ENCODE data around the gene ATF7.

The ATF7 gene

DNA sequence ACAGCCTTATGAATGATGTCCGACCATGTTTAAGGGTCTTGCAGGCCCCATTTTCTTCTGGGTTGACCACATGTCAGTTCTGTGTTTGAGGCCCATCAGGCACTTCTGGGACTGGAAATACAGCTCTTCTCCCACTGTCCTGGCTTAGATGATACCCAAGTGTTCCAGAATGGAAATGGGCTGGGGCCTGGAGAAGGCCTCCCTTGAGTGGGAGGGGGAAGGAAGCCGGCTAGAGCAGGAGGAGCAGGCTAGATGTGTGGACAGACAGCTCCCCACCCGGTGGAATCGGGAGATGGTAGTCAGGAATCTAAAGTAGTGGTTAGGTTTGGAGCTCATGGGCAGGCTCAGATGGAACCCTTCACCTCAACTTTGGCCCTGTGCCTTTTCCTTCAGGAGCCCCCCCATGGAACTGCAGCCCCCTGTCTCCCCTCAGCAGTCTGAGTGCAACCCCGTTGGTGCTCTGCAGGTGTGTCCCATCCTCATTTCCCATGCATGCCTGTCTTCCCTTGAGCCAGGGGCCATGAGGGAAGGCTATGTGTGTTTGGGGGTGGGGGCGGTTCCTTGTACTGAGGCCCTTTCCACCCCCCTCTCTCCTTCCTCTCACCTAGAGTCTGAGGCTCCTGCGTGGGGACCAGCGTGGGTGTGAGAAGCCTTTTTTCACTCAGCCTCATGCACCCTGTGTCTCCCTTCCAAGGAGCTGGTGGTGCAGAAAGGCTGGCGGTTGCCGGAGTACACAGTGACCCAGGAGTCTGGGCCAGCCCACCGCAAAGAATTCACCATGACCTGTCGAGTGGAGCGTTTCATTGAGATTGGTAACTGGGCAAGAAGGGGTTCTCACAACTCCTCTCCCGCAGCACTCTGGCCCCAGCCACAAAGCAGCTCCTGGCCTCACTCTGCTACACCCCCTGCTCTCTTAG lies 121.9 kb downstream of the ATF7 start:
- Mint-ChIP-seq H3K36me3 (ENCODE audit: low read depth) (peaks cover 52% of the 10 kb centered on the region), H3K27ac (peak overlapping the region; percentile 68), H3K4me3 (no peak overlapping the region), H3K9me3 (no peaks in the 10 kb centered on the region), H3K27me3 (no peaks in the 10 kb centered on the region), H3K4me1 (ENCODE audit: low read depth) (peaks cover 38% of the 10 kb centered on the region)
- DNase-seq = no peak

GRCh38 chr12:53502983-53503728 lies 123.0 kb downstream of the ATF7 start:
- peak overlapping the region; percentile 92 for H3K4me3 Mint-ChIP-seq

GRCh38 chr12:53502331-53502730 lies 123.9 kb downstream of the ATF7 start:
- DNase-seq = no peak
- Mint-ChIP-seq H3K27me3 (no peaks in the 10 kb centered on the region), H3K4me1 (ENCODE audit: low read depth) (peaks cover 44% of the 10 kb centered on the region), H3K9me3 (no peaks in the 10 kb centered on the region), H3K27ac (peak overlapping the region; percentile 99), H3K4me3 (peak overlapping the region; percentile 92), H3K36me3 (ENCODE audit: low read depth) (peaks cover 51% of the 10 kb centered on the region)

More at GRCh38 chr12:53502983-53503728, 123.0 kb downstream of the ATF7 start:
- DNase-seq = no peak
- Mint-ChIP-seq H3K36me3 (ENCODE audit: low read depth) (peaks cover 52% of the 10 kb centered on the region), H3K27ac (peak overlapping the region; percentile 99), H3K4me1 (ENCODE audit: low read depth) (peaks cover 40% of the 10 kb centered on the region), H3K9me3 (no peaks in the 10 kb centered on the region), H3K27me3 (no peaks in the 10 kb centered on the region)

- H3K27ac Mint-ChIP-seq = peak overlapping the region; percentile 99
- H3K9me3 Mint-ChIP-seq = no peaks in the 10 kb centered on the region
- peaks cover 44% of the 10 kb centered on the region for H3K36me3 Mint-ChIP-seq (ENCODE audit: low read depth)
- no peaks in the 10 kb centered on the region for H3K27me3 Mint-ChIP-seq
- H3K4me3 Mint-ChIP-seq = peak overlapping the region; percentile 92
- H3K4me1 Mint-ChIP-seq (ENCODE audit: low read depth) = peaks cover 49% of the 10 kb centered on the region
- no peak for DNase-seq
Observed at GRCh38 chr12:53501615-53502181, 124.5 kb downstream of the ATF7 start.

- Mint-ChIP-seq H3K9me3 (no peaks in the 10 kb centered on the region), H3K27ac (peak within 1 kb of the TSS; percentile 99), H3K4me3 (peak within 1 kb of the TSS; percentile 92), H3K36me3 (ENCODE audit: low read depth) (peaks cover 37% of the 10 kb centered on the region), H3K27me3 (no peaks in the 10 kb centered on the region), H3K4me1 (ENCODE audit: low read depth) (peaks cover 50% of the 10 kb centered on the region)
- peak; percentile 98 for DNase-seq
Observed at GRCh38 chr12:53500776-53501614, 125.2 kb downstream of the ATF7 start, which contains the start of gene TARBP2. TSS of gene TARBP2 (plus strand) at chr12:53501283. CDS start at chr12:53501409, 126 bp downstream.

- peaks cover 50% of the 10 kb centered on the region for H3K4me1 Mint-ChIP-seq (ENCODE audit: low read depth)
- H3K9me3 Mint-ChIP-seq = no peaks in the 10 kb centered on the region
- H3K27me3 Mint-ChIP-seq = no peaks in the 10 kb centered on the region
- H3K36me3 Mint-ChIP-seq (ENCODE audit: low read depth) = peaks cover 30% of the 10 kb centered on the region
- no peak for DNase-seq
- H3K27ac Mint-ChIP-seq = peak overlapping the region; percentile 99
- H3K4me3 Mint-ChIP-seq = peak overlapping the region; percentile 92
Observed at GRCh38 chr12:53500142-53500775, 125.9 kb downstream of the ATF7 start.

DNA sequence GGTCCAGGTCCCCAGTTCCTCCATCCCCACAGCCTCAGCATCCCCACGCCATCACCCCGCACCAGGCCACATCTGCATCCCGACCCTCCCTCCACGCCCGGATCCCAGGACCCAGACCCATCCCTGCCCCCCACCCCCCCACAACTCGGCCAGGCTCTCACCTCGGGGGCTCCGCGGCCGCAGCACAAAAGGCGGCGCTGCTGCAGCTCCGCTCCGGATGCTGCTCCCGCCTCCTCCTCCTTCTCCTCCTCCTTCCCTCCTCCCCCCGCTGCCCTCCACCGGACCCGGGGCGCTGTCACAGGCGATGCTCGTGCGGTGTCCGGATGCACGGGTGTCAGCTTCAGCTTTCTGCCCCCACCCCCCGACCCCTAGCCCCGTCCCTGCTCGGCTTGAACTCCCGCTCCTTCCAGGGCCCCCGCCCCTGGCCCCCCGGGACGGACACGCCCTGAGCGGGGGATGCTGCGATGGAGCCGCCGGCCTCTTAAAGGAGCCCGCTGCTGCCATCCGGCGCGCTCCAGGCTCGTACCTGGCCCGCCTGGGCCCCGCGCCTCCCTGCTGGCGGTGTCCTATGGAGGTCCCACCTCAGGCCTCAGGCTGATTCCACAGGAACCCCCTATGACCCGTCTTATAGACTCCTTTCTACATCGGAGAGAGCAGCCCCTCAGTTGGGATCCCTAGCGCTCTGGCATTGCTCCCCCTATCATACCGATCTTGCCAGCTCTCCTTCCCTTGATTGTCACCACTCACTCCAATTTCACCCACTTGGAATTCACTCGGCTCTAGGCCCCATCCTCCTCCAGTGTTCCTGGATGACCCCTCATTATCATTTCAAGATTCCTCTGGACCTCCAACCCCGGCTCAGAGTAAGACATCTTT lies 126.7 kb downstream of the ATF7 start, which contains the start of gene MAP3K12:
Gene MAP3K12, minus strand, starts transcription at position 193 of the 876 bp plus-strand sequence. CDS start 12,067 bp downstream, outside the sequence.
- H3K27me3 Mint-ChIP-seq = no peaks in the 10 kb centered on the region
- peak; percentile 84 for DNase-seq
- H3K4me3 Mint-ChIP-seq = peak within 1 kb of the TSS; percentile 92
- H3K27ac Mint-ChIP-seq = peak within 1 kb of the TSS; percentile 99
- H3K4me1 Mint-ChIP-seq (ENCODE audit: low read depth) = peaks cover 49% of the 10 kb centered on the region
- peaks cover 23% of the 10 kb centered on the region for H3K36me3 Mint-ChIP-seq (ENCODE audit: low read depth)
- no peaks in the 10 kb centered on the region for H3K9me3 Mint-ChIP-seq

DNA sequence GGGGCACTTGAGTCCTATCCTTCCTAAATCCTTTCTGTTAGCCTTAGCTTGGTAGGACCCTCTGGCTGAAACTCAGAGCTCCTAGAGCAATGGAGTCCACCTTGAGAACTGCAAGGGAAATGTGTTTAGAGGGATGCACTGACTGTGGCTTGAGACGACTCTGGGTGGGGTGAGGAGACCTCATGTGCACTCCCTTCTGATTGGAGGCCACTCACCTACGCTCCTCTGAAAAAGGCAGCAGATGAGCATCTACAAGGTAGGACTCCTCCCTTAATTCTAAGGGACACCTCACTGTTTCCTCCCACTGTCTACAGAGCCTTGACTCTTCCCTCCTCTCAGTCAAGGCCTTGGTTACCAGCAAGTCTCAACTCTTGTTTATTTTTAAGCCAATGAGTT lies 127.9 kb downstream of the ATF7 start:
- peak overlapping the region; percentile 92 for H3K4me3 Mint-ChIP-seq
- H3K36me3 Mint-ChIP-seq (ENCODE audit: low read depth) = peaks cover 11% of the 10 kb centered on the region
- H3K27me3 Mint-ChIP-seq = no peaks in the 10 kb centered on the region
- H3K9me3 Mint-ChIP-seq = no peaks in the 10 kb centered on the region
- peak; percentile 22 for DNase-seq
- peak overlapping the region; percentile 81 for H3K27ac Mint-ChIP-seq
- peaks cover 55% of the 10 kb centered on the region for H3K4me1 Mint-ChIP-seq (ENCODE audit: low read depth)

- no peak for DNase-seq
- peaks cover 8% of the 10 kb centered on the region for H3K36me3 Mint-ChIP-seq (ENCODE audit: low read depth)
- no peaks in the 10 kb centered on the region for H3K27me3 Mint-ChIP-seq
- H3K27ac Mint-ChIP-seq = no peak overlapping the region
- no peaks in the 10 kb centered on the region for H3K9me3 Mint-ChIP-seq
- H3K4me3 Mint-ChIP-seq = no peak overlapping the region
- H3K4me1 Mint-ChIP-seq (ENCODE audit: low read depth) = peaks cover 52% of the 10 kb centered on the region
Observed at GRCh38 chr12:53497461-53497860, 128.7 kb downstream of the ATF7 start.

- H3K27me3 Mint-ChIP-seq = no peaks in the 10 kb centered on the region
- DNase-seq = no peak
- peaks cover 49% of the 10 kb centered on the region for H3K4me1 Mint-ChIP-seq (ENCODE audit: low read depth)
- H3K4me3 Mint-ChIP-seq = no peak overlapping the region
- H3K9me3 Mint-ChIP-seq = no peaks in the 10 kb centered on the region
- H3K27ac Mint-ChIP-seq = no peak overlapping the region
- peaks cover 8% of the 10 kb centered on the region for H3K36me3 Mint-ChIP-seq (ENCODE audit: low read depth)
Observed at GRCh38 chr12:53496752-53497032, 129.5 kb downstream of the ATF7 start.

- no peaks in the 10 kb centered on the region for H3K27me3 Mint-ChIP-seq
- no peaks in the 10 kb centered on the region for H3K9me3 Mint-ChIP-seq
- H3K4me1 Mint-ChIP-seq (ENCODE audit: low read depth) = peaks cover 49% of the 10 kb centered on the region
- no peak overlapping the region for H3K27ac Mint-ChIP-seq
- DNase-seq = peak; percentile 25
- H3K4me3 Mint-ChIP-seq = no peak overlapping the region
- peaks cover 3% of the 10 kb centered on the region for H3K36me3 Mint-ChIP-seq (ENCODE audit: low read depth)
Observed at GRCh38 chr12:53495903-53496751, 130.1 kb downstream of the ATF7 start.

Data from activated T-cell treated with anti-CD3 and anti-CD28 coated beads, Interleukin-2, amount 50 U/mL, for 24 hours (primary cell).